ENCODE measurements around the gene ATP6V0D1. TPM values are rescaled to one million over a fixed set of nuclear protein-coding genes. Genes with fewer than 3 reads are reported as not detected.
A peak's percentile ranks its signal among the peaks of the same experiment; 100 is the strongest.

ATP6V0D1 gene
- total and polyA plus RNA-seq, 7 donors: 60.2 to 104 (median 85.3) TPM

DNA sequence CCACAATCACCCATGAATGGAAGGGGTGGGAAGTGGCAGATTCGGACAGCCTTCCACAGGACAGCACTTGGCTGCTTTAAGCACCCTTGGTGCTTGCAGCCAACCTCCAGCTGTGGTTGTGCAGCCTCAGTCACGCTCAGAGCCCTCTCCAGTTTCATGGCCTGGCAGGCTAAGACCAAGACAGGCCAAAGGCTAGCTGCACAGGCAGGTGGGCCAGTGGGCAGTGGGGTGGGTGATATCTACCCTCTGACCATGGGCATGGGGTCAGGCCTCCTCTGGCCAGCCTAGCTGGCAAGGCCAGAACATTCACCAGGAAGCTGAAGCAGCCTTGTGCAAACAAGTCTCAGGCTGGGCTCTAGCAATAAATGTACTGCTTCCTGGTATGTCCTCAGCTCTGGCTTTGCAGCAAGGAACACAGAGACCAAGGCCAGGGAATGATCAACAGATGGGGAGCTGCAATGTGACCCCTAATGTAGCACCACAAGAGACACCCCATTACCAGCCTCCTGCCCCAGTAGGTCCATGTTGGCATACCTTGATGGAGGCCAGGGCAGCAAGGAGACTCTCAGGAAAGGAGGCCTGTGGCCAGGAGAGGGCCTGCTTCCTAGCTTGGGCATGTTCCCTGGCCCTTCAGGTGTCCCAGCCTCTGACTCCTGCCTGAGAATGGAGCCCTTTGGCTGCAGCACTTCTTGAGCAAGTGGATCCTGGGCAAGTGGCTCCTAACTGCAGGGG is 29.1 kb downstream of the ATP6V0D1 start:
- DNase-seq (peak in 1 of 2 donors; percentile 76), ATAC-seq (peak in 3 of 4 donors; percentile 48 to 72 (median 70))
- Histone ChIP-seq H3K4me3 (no peak overlapping the region), H3K27ac (peak overlapping the region; percentile 68), H3K4me1 (peaks cover 93% of the 10 kb centered on the region), H3K36me3 (ENCODE audit: insufficient read depth in 1 of 2, low read depth in 1 of 2) (peaks cover 0 to 11% of the 10 kb centered on the region in 2 donors), H3K27me3 (ENCODE audit: insufficient read depth in 3 of 3, low read length in 2 of 3) (no peaks in the 10 kb centered on the region), H3K9me3 (no peaks in the 10 kb centered on the region)
- TF ChIP-seq, protein P1, sequence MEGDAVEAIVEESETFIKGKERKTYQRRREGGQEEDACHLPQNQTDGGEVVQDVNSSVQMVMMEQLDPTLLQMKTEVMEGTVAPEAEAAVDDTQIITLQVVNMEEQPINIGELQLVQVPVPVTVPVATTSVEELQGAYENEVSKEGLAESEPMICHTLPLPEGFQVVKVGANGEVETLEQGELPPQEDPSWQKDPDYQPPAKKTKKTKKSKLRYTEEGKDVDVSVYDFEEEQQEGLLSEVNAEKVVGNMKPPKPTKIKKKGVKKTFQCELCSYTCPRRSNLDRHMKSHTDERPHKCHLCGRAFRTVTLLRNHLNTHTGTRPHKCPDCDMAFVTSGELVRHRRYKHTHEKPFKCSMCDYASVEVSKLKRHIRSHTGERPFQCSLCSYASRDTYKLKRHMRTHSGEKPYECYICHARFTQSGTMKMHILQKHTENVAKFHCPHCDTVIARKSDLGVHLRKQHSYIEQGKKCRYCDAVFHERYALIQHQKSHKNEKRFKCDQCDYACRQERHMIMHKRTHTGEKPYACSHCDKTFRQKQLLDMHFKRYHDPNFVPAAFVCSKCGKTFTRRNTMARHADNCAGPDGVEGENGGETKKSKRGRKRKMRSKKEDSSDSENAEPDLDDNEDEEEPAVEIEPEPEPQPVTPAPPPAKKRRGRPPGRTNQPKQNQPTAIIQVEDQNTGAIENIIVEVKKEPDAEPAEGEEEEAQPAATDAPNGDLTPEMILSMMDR (IDR thresholded peaks at IDR 0.05): no peak
- intact Hi-C loops (cut with DNase I): no loop called here
- WGBS, 3 donors: 7 to 23% (median 17%) methylated on average over 2 of the region's 2 CpGs

DNA sequence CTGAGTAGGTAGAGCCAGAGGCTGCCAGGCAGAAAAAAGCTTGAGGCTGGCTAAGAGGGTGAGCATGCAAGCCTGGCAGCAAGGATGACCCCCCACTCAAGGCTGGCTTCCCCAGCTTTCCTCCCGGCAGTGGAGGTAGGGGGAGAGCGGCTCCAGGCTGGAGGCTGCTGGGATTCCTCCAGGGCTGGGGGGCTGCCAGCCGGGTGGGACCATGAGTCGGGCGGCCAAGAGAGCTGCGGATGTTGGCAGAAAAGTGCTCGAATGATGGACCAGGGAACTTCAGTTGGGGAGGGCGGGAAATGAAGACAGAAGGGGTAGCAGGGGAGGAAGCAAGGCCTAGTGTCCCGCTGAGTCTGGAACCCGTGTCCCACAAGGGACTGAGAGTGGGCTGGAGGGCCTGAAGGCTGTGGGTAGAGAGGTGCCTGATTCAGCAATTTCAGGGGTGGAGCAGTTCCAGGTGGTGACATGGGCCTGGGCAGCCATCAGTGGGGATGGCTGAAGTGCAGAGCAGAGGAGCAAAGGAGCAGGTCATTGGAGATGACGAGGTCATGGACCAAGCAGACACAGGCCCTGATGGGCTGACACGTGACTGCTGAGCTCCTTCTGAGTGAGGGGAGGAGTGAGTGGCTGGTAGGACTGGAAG is 29.8 kb downstream of the ATP6V0D1 start:
- DNase-seq: no peak

DNA sequence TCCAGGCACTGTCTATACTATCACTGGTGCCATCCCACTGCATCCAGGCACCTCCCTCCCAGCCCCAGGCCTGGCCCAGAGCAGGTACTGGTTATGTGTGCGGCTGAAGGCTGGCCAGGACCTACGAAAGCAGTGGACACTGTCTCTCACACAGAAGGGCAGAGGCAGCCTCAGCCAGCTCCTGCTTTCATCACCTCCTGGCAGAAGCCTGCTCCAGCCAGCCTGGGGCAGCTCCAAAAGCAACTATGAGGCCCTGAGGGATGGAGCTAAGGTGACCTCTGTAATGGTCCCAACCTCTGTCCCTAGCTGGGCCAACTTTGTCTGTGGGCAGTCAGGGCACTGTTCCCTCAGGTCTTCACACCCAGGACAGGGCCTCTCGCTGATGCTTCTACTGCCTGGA is 31.2 kb downstream of the ATP6V0D1 start:
- Histone ChIP-seq H3K9me3 (no peaks in the 10 kb centered on the region), H3K4me1 (peaks cover 95% of the 10 kb centered on the region), H3K27ac (peak overlapping the region; percentile 64), H3K4me3 (no peak overlapping the region), H3K36me3 (ENCODE audit: insufficient read depth in 1 of 2, low read depth in 1 of 2) (peaks cover 0 to 11% of the 10 kb centered on the region in 2 donors), H3K27me3 (ENCODE audit: insufficient read depth in 3 of 3, low read length in 2 of 3) (no peaks in the 10 kb centered on the region)
- TF ChIP-seq, protein P1 (IDR thresholded peaks at IDR 0.05): no peak
- DNase-seq: peak; percentile 63 to 78
- intact Hi-C loops (cut with DNase I): no loop called here
- WGBS, 3 donors: 33 to 51% (median 35%) methylated on average over 3 of the region's 3 CpGs
- ATAC-seq: peak; percentile 47 to 65 (median 54)

More for the DNA sequence above, 29.8 kb downstream of the ATP6V0D1 start:
- Histone ChIP-seq H3K36me3 (ENCODE audit: insufficient read depth in 1 of 2, low read depth in 1 of 2) (peaks cover 0 to 11% of the 10 kb centered on the region in 2 donors), H3K27ac (peak overlapping the region; percentile 68), H3K4me3 (no peak overlapping the region), H3K9me3 (no peaks in the 10 kb centered on the region), H3K4me1 (peaks cover 93% of the 10 kb centered on the region), H3K27me3 (ENCODE audit: insufficient read depth in 3 of 3, low read length in 2 of 3) (no peaks in the 10 kb centered on the region)
- intact Hi-C loops (cut with DNase I): no loop called here
- ATAC-seq: no peak
- 43 to 59% (median 50%) methylated on average over 12 of the region's 12 CpGs for WGBS, 3 donors
- TF ChIP-seq, protein P1 (IDR thresholded peaks at IDR 0.05): no peak

DNA sequence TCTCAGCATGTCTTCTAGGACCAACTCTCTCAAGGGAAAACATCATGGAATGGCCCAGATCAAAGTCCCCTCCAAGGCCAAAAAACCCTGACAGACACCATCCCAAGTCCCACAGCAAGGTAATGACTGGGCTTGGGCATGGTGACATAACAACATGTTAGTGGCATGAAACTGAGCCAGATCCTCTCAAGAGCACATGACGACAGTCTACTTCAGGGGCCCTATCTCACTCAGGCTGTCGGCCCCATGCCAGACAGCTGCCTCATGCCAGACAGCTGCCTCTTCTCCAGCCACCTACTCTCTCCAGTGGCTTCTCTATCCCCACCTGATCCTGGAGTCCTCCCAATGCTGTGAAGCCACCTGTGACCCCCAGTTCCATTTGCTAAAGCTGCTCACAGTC is 31.6 kb downstream of the ATP6V0D1 start:
- 12 to 28% (median 17%) methylated on average over 2 of the region's 2 CpGs for WGBS, 3 donors
- intact Hi-C loops (cut with DNase I): no loop called here
- H3K9me3 ChIP-seq: no peaks in the 10 kb centered on the region
- H3K4me1 ChIP-seq: peaks cover 99% of the 10 kb centered on the region
- peak overlapping the region; percentile 64 for H3K27ac ChIP-seq
- ATAC-seq (peak; percentile 75 to 86 (median 76)), DNase-seq (peak; percentile 69 to 87)
- TF ChIP-seq, protein P1 (IDR thresholded peaks at IDR 0.05): no peak
- H3K36me3 ChIP-seq (ENCODE audit: insufficient read depth in 1 of 2, low read depth in 1 of 2): peaks cover 0 to 11% of the 10 kb centered on the region in 2 donors
- no peaks in the 10 kb centered on the region for H3K27me3 ChIP-seq (ENCODE audit: insufficient read depth in 3 of 3, low read length in 2 of 3)
- H3K4me3 ChIP-seq: no peak overlapping the region

Data from psoas muscle (tissue), 8 donors.